GM21619 (cell line): ENCODE measurements around the gene PPP1CB.

Source experiments
- ATAC-seq: cut with Tn5 transposase; IDR thresholded peaks from one replicate; pipeline ENCODE4 v1.9.1; 2021; ENCODE audit not compliant: unreplicated experiment

The PPP1CB gene

DNA sequence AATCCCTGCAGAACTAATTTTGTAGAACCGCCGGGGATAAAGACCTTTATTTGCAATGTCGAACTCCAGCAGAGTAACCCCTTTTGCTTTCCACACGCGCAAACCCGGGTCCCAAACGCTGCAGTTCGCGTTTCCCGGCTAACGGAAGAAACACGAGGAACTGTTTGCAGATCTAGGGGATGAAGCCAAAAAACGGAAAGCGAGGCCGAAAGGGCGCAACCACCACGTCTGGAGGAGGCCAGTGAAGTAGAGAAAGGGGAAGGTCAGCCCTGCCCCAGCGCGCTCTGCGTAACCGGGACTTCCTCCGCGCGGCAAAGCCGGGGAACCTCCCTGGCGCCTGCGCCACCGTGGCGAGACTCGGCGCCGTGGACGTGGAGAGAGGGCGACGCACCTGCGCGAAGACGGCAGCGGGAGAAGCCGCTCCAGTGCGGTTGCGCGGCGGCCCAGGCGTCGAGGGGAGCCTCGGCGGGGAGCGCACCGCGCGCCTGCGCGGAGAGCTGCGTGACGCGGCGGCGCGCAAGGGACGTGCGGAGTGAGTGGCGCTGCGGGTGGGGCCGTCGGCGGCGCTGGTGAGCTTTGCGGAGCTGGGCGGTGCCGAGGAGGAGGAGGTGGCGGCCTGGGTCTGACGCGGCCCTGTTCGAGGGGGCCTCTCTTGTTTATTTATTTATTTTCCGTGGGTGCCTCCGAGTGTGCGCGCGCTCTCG, at the start of gene PPP1CB:
Gene PPP1CB (plus strand): TSS at position 579 of the 704 bp plus-strand sequence. CDS start 295 bp downstream, outside the sequence.
- ATAC-seq: peak; percentile 83

DNA sequence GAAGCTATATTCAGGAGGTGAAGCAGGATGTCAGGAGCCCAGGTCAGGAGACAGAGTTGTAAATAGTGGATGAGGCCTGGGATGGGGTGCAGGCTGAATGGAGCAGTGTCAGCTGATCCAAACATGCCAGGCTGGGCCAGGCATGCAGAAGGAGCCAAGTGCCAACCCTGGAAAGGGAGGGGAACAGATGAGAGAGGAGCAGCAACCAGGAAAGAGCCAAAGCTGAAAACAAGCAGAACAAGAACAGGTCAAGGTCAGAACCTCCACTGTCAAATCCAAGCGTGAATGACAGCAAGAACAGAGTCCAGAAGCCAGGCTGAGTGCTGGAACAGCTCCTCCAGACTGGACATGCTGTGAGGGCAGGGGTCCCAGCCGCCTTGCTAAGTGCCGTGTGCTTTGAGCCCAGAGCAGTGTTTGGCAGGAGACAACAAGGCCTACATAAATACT, 49.2 kb upstream of the PPP1CB start:
- no peak for ATAC-seq

DNA sequence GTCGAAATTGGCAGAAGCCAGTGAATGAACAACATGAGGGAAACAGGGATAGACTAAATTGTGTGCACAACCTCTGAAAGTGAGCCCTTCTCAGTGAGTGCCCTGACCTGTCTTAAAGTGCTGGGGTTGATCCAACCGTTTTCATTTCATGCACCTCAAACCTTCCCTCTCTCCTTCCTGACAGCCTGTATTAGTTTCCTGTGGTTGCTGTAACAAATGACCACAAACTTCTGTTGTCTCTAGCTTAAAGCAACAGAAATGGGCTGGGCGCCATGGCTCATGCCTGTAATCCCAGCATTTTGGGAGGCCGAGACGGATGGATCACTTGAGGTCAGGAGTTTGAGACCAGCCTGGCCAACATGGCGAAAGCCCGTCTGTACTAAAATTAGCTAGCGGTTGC, 48.8 kb upstream of the PPP1CB start:
- ATAC-seq: no peak

DNA sequence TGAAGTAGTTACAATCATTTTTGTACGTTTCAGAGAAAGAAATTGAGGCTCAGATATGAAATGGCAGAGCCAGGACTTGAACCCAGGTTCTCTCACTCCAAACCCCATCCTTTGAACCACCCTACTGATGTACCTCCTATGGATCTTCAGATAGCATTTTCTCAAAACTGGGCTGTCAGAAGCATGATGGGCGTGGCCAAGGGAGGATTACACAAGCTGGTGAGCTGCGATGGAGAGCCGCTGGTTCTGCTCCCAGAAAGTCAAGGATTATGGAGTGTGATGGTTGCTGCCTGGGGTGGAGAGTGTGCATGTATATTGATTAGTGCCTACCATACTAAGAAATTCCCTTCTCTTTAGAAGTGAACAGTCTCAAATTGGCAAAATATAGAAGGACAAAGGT, 47.0 kb upstream of the PPP1CB start:
- ATAC-seq: no peak

DNA sequence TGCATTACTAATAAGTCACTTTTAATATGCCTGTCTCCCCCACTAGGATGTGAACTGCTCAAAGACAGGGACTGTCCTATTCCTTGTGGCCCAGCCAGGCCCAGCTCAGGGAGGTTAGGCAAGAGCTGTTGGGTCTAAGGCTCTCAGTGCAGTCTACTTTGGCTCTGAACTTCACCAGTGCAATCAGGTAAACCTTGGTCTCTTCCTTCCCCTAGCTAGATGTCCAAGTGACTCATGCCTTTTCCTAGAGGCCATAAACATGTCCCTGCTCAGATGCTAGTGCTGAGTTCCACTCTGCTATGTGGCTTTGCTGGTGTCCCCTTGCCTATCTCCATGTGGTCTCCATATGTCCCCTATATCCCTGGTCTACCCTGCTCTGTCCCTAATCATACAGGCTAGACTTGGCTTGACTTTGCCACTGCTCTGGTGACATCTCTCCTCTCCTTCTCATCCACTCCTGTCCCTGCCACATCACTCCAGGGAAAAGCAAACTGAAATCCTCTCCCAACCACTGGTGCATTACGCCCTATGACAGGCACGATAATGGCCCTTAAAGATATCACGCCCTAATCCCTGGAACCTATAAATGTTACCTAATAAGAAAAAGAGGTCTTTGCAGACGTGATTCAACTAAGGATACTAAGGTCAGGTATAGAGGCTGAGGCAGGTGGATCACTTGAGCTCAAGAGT, 45.7 kb upstream of the PPP1CB start:
- no peak for ATAC-seq

DNA sequence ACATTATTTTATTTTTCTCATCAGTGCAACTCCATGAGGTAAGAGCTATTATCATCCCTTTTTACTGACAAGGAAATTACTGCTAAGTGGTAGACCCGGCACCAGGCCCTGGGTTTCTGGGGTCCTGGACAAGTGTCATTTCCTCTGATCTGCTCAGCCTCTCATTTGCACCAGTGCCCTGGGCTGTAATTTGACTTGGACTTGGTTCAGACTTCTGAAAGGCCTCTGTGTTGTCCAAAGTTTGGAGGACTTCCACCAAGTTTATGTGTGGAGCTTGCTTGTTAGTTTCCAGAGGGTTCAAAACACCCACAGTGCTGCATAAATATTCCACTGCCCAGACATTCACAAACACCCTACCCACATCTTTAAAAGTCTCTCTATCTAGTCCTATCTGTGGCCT, 44.0 kb upstream of the PPP1CB start:
- no peak for ATAC-seq

DNA sequence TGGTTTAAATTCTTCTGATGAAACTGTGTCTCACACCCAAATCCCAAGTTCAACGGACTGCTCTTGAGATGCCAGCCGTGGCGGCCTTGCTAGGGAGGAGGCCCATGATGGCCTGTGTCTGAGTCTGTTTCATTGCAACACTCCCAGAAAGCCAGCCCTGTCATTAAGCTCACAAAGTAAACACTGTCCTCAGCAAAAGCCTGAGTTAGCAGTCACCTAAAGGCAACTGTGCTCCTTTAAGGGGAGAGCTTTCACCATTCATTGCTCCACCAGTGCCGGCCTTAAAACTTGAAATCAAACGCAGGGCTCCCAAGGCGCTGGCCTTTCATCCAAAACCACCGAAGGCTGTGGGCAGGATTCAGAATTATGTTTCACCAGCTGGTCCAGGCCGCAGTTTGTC, 42.5 kb upstream of the PPP1CB start:
- no peak for ATAC-seq

DNA sequence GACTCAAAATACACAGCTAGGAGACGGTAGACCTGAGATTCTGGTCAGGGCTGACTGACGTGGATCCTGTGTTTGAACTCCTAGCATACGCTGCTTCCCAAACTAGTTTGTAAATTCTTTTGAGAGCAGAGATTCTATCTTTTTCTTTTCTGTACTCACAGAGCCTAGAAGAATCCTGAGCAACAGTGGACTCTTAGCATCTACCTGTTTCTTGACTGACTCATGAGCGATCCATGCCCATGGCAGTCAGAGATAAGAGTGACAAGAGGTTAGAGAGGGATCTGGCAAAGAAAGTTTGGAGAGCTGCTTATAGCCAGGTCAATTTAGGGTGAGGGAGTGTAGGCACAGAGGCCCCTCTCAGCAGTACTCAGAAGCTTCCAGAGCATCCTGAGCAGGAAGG, 41.1 kb upstream of the PPP1CB start:
- no peak for ATAC-seq

DNA sequence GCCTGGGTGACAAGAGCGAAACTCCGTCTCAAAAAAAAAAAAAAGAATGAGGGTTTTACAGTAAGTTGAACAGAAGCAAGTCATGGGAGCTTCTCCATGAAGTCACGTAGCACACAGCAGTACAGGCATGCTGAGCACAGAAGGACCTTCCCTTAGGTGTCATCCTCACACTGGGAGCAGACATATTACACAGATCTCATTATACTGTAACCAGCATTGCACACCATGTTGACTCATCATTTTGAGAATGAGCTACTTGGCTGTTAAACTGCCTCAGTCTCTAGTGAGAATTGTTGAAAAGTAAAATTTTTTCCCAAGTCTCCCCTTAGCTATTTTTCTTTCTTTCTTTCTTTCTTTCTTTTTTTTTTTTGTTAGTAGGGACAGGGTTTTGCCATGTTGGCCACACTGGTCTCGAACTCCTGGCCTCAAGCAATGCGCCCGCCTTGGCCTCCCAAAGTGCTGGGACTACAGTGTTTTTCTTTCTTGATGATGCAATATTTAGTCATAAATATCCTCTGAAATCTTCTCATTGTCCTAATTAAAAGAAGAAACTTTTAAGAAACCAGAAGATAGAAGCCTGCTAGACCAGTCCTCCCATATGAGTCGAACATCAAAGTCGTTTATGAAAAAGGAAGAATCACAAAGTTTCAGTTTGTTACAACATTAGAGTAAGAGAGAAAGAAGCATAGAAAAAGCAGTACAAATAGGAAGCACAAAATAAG, 37.9 kb upstream of the PPP1CB start:
- ATAC-seq: no peak

DNA sequence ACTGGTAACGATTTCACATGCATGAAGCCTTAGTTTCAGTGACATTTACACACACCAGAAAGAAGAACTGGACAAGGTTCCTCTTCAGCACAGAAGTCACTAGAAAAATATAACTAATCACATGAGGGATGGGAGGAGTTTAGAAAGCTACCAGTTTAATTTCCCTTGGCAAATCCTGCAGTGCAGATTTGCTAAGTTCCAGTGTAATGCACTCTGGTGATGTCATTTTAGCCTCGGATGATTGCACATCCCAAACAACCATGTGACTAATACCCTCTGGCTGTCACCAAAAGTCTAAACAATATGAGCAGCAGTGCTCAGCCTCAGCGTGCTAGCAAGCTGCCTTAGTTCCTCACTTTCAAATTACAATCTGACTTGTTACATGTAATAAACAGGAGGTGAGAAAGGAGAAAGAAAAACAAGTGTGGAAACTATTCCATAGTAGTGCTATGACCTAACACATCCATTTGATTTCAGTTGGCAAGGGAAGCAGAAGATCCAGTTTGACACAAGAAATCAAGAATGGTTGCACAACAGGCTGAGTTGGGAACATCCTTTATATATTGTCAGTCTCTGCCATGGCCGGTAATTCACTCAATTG, 35.3 kb upstream of the PPP1CB start:
- ATAC-seq: no peak

DNA sequence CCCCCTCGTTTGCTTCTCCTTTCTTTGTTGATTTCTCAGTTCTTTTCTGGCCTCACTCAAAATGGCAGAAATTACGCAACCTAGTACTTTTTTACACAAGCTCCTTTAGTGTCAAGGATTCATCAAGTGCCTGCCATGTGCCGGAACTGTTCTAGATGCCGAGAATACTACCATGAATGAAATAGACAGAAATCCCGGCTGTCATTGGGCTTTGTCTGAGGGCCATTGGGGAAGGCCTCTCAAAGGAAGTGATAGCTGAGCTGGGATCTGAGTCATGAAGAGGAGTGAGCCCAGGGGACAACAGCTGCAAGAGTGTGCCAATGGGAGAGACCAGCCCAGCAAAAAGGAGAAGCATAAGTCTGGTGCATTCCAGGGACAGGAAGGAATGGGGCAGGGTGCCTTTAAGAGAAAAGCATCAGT, 34.3 kb upstream of the PPP1CB start:
- ATAC-seq: no peak

DNA sequence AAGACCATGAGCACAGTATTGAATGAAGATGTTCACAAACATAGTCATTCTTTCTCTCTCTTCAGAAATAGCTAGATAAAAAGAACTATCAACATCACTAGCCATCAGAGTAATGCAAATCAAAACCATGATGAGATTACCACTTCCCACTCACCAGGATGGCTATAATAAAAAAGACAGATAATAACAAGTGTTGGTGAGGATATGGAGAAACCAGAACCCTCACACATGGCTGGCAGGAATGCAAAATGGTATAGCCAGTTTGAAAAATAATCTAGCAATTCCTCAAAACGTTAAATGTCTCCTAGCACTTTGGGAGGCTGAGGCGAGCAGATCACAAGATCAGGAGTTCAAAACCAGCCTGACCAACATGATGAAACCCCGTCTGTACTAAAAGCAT, 31.3 kb upstream of the PPP1CB start:
- no peak for ATAC-seq

DNA sequence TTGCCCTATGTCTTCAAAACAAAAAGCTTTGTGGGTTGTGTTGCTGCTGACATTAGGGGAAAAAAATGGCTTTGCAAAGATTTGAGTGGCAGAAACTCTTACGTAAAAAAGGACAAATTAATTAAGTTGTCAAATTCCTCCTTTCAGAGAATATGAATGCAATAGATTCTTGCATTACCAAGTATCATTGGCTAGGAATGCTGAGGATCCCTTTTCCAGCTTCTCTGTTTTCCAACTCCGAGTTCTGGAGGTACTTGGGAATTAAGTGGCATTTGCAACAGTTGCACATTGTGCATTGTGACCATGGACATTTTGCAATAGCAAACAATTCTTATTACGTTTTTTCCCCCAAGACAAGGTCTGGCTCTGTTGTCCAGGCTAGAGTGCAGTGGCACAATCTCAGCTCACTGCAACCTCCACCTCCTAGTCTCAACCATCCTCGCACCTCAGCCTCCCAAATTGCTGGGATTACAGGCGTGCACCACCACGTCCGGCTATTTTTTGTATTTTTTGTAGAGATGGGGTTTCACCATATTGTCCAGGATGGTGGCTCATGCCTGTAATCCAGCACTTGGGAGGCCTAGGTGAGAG, 29.9 kb upstream of the PPP1CB start:
- no peak for ATAC-seq

DNA sequence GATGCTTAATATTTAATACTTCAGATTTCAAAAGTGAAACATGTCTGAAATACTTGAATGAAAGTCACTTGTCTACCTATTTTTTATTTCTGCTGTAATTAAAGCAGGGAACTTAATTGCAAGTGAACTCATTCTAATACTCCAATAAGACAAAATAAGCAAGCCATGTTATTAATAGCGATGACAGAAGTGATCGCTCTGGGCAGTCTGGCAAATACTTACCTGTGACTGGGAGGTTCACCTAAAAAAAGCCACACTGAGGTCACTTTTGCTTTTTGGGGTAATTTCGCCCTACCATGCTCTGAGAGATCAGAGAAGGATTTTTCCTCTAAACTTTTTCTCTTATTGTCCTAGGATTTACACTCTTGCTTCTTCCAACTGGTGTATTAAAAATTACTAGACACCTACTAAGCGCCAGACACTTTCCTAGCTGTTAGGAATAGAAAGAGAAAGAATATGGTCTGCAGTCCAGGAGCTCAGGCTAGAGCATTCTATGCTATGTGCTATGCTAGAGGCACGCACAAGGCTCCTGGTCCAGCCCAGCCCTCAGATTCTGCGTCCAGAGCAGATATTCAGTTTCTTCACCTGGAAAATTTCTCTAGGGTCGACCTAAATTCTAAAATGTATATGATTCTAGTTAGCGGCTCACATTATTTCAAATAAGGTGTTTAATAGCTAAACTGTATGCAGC, 26.5 kb upstream of the PPP1CB start:
- no peak for ATAC-seq

DNA sequence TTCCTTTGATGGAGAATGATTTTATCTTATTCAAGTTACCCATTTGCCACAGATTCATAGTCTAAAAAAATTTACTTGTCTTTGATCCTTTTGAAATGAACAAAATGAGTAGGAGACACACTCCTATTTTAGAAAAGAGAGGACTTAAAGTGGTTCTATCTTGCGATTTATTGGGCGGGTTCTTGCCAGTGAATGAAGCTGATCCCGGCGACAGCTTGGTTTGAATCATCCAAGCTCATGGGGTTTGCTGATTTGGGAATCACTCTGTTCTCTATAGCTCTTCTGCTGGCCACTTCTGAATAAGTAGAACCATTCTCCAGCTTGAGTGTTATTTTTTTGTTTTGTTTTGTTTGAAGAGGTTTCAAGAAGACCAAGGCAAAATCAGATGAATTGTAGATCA, 25.5 kb upstream of the PPP1CB start:
- ATAC-seq: no peak

DNA sequence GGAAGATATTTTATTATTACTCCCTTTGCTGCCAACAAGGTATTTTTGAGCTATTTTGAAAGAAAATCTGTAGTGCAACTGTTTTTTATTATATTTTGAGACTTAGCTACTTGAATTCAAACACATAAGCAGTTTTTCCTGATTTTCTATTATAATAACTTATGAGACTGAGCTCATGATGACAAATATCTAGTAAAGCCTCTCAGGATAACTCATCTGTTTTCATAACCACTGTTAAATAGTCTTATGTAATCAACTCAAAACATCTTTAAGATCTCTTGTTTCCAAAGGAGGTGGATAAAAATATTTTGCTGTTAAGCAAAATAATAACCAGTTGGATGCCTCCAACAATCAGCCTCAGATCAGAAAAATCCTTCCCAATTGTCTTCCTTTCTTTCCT, 21.9 kb upstream of the PPP1CB start:
- ATAC-seq: no peak

DNA sequence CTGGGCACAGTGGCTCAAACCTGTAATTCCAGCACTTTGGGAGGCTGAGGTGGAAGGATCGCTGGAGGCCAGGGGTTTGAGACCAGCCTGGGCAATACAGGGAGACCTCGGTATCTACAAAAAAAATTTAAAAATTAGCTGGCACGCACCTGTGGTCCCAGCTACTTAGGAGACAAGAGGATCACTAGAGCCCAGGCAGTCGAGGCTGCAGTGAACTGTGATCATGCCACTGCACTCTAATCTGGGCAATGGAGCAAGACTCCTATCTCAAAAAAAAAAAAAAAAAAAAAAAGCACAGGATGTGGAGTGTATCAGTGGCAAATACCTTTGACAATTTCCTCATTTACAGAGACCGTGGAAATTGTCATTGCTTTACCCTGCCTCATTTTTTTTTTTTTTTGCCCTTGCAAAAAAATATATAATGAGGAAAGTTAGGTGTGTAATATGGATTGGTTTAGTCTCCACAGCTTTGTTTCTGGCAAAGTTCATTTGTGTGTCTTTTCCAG, 20.9 kb upstream of the PPP1CB start:
- no peak for ATAC-seq

DNA sequence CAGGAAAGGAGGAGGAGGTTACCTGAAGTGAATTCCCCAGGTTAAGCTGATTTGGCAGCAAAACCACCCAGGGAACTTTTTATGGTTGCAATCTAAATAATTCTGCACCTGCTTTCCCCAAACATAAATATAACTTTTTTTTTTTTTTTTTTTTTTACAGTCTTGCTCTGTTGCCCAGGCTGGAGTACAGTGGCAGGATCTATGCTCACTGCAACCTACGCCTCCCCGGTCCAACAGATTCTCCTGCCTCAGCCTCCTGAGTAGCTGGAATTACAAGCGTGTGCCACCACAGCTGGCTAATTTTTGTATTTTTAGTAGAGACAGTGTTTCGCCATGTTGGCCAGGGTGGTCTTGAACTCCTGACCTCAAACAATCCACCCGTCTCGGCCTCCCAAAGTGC, 16.1 kb upstream of the PPP1CB start:
- no peak for ATAC-seq

DNA sequence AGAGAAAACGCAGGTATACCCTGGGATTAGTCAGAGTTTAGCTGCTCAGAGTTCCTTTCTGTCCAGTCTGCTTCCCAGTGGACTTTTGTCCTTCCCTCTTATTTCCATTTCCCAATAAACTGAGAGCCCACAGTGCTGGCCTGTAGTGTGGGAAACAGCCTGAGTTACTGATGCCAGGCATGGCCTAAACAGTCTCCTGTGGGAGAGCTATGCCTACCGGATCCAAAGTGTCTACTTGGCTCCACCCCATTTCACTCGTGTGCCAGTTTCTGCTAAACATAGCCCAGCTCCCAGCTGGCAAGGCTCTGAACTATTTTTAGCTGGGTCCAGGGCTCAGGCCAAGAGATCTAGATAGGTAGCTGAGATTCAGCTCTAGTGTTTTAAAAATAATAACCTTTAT, 15.6 kb upstream of the PPP1CB start:
- ATAC-seq: no peak

DNA sequence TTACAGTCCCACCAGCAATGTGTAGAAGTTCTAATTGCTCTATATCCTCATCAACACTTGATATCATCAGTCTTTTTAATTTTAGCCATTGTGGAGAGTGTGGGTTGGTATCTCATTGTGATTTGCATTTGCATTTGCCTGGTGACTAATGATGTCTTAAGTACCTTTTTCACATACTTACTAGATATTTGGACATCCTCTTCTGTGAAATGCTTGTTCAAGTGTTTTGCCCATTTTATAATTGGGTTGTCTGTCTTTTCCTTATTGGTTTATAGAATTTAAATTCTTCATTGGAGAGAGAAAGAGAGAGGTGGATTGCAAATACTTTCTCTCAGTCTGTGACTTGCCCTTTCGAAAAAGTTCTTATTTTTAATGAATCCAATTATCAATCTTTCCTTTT, 14.0 kb upstream of the PPP1CB start:
- no peak for ATAC-seq
